T-helper 9 cell (primary cell): ENCODE measurements around the gene ST6GALNAC4.

ENCODE experiments used
- DNase-seq: peaks from one replicate; pipeline ENCODE4 v3.0.0-alpha.2; 2020

The ST6GALNAC4 gene

DNA sequence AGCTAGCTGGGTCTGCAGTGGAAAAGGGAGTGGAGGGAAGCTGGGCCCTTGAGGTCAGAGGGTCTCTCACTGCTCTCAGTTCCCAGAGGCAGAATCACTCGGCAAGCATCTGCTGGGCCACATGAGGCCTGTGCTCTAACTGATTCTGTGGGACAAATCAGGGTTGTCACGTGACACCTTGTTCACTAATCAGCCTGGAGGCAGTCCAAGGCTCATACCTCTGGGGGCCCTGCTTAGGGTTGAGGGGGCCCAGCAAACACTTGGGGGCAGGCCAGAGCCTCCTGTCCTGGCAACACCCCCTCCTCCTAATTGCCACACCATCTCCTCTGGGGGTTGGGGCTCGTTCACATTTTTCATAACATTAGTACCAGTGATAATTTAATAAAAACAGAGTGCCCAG, 29.9 kb upstream of the ST6GALNAC4 start:
- DNase-seq, result no peak

DNA sequence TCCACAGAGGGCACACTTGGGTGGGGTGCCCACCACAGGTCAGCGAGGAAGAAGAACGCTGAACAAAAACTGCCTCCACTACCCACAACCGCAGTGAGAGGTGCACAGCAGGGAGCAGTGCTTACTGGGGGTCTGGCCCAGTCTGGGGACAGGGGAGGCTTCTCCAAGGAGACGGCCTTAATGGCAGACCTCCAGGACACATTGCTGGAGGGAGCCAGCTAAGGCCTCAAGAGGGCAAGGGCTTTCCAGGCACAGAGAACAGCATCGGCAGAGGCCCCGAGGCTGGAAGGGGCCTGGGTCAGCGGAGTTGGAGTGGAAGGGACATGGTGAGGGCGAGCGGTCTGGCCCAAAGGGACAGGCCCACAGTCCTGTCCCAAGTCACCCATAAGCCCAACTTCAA, 29.1 kb upstream of the ST6GALNAC4 start:
- no peak for DNase-seq

DNA sequence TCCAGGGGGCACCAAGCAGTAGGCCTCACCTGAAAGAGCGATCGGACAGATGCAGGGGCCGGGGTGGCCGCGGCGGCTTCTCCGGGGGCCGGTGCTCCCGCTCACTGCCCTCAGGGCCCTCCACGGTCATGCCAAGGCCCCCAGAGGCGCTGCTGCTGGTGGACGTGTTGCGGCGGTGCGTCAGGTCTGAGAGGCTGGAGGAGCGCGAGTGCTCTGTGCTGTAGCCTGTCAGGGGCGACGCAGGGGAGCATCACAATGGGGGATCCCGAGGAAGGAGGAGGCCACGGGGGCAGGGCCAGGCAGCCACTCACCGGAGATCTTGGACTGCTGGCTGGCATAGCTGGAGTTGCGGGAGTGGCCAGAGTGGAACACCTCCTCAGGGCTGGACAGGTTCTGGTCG, 28.5 kb upstream of the ST6GALNAC4 start:
- DNase-seq, result no peak

DNA sequence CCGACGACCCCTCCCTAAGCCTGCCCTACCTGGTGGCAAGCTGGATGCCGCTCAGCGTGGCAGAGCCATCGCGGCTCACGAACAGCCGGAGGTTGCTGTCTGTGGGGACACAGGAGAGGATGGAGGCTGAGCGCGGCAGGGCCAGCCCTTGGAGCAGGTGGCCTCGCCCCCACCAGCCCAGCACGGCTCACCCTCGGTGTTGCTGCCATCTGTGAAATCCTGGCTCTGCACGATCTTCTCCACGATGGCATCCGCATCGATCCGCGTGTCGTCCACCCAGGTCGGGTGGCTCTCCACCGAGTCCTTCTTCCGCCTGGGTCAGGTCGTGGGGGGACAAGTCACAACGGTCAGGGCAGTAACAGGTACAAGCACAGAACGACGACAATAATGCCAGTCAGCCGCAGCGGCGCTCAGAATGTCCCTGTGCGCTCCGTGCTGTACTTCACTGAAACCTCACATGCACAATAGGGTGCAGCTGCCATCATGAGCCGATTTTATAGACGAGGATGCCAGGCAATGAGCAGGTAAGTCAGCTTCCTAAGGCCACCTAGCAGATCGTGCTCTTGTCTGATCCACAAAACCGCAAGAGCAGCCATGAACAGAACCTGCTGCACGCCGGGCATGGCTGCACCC, 27.9 kb upstream of the ST6GALNAC4 start:
- no peak for DNase-seq

DNA sequence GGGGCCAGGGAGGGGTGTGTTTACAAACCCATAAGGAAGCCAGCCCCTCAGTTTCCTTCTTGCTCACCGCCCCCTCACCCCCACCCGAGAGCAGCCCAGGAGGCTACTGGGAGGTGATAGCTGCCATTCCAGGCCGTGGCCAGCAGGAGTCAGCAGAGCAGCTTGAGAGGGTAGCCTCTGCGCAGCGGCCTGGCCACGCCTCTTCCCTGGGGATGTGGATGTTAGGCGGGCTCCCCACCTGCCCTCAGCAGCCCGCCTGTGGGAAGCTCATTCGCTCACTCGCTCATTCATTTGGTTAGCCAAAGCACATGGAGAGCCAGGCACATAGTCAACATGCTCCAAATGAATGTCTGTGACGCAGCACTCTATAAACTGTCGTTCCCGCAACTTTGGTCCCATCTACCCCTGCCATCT, 26.9 kb upstream of the ST6GALNAC4 start:
- peak; percentile 67 for DNase-seq

DNA sequence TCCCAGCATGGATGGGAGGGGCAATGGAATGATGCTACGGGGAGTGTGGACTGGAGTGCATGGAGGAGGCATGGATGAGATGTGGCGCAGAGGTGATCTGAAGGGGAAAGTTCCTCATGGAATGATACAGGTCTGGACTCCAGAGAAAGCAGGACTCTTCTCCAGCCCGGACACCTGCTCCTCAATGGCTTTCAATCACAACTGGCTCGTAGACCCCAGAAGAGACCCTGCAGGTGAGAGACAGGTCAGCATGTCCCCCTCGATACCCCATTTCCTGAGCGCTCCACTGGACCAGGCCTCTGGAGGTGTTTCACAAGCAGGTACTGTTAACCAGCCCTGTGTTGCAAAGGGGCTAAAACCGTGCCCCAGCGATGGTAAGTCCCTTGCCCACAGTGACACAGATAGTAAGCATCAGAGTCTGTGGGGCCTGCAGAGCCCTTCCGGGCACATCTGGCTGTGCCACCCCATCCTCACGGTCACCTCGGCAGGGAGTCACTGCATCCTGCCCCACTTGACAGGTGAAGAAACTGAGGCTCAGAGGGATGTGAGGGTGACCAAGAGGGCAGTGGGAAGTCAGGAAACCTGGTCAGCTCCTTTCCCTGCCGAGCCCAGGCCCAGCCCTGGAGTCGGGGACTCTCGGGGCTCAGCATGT, 26.3 kb upstream of the ST6GALNAC4 start:
- no peak for DNase-seq

DNA sequence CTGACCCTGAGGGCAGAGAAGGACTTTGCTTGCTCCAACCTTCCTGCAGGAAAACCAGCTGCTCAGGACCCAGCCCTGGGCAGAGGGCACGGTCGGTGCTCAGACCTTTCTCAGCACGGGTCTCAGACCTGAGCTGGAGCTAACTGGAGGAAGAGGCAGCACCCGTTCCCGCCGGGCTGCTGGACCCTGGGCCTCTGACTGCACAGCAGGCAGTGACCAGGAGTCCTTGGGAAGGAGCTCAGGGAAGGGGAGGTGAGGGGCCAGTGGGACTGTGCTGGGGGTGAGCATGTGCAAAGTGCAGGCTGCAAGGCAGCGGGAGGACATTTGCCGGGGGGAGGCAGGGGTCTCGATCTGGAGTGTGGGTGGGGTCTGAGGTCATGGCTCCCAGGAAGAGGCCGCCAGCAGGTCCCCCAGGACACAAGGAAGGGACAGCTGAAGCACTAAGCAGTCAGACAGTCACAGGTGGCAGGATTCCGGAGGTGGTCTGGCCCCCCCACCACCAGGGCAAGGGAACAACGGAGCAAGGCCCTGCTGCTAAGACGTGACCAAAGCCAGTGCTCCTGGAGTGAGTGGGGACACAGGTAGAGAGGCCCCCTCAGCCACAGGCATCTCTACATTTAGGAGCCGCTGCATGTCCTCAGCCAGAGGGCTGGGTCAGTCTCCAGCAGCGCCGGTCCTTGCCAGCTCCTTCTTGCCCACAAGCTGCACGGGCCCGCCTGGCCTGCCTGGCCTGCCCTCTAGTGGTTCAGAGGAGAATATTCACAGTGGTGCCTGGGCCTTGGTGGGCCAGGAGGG, 25.6 kb upstream of the ST6GALNAC4 start:
- no peak for DNase-seq

DNA sequence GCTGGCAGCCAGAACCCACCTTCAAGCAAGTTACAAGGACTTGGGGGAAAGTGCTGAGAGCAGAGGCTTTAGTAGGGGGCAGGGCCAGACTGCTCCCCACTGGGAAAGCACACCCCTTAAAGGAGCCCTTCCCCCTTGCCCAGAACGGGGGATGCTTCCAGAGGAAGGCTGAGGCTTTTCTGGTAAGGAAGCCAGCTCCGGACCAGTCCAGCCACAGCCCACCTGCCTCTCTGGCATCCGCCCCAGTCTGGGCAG, 25.0 kb upstream of the ST6GALNAC4 start:
- DNase-seq, result no peak

DNA sequence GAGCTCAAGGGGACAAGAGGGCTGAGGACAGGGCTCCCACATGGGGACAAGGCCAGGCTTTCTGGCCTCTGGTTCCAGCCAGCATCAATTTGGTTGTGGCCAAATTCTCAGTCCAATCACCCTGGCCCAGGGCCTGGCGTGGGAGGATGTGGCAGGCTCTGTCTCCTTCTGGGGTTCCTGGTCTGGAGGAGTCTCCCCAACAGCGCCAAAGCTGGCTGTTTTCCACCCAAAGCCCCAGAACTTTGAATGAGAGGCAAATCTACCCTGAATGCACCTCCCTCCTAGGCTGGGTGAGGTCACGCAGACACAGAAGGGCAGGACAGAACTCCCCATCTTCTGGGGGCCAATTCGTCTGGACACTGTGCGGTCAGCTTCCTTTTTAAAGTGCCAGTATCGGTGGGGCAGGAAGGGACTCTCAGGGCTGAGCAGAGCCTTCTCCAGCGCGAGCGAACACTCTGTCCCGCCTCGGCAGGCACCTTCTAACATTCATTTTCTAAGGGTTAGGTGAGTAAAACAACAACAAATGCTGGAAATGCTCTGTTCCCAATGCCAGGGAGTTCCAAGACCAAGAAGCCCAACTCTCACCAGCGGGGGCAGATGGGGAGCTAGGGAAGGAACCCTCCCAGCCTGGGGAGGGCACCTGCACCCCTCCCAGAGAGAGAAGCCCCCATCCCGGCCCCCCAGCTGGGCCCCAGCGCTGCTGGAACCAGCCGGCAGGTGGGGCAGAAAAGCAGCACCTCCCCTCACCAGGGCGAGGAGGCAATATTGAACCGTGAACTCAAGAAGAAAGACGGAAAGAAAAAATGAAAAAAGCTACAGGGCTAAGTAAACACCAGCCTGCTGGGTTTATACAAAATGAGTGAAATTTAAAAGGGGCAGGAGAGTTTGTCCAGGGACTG, 24.5 kb upstream of the ST6GALNAC4 start:
- DNase-seq, result no peak

DNA sequence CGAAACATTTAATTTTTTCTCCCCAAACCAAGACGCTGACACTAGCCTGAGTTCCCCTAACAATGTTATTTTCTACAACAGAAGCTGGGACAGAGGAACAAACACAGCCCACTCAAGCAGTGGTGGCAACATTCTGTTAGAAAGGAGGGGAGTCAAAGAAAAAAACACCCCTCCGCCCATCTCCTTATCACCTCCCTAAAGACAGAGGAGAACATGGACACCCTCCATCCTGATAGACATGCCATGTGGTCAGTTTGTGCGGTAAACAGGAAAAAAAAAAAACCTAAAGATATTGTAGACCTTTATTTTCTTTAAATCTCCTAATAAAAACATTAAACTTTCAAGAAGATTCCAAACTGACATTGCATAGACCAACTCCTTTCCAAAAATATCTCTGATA, 23.8 kb upstream of the ST6GALNAC4 start:
- DNase-seq, result no peak

DNA sequence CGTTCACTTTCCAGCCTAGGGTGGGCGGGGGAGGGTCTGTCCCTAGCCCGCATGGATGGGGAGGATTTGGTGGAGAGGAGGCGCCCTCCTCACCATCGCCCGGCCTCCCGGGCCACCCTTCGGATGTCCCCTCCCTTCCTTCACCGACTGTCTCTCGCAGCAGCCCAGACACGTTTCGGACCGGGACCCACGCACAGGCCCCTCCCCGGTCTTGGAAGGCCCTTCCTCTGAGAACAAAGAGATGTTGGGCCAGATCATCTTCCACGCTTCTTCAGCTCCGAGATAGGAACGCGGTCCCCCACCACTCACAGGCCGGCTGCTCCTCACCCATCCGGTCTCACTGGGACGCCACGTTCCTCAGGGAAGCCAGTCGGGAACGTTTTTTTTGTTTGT, 21.5 kb upstream of the ST6GALNAC4 start:
- no peak for DNase-seq

DNA sequence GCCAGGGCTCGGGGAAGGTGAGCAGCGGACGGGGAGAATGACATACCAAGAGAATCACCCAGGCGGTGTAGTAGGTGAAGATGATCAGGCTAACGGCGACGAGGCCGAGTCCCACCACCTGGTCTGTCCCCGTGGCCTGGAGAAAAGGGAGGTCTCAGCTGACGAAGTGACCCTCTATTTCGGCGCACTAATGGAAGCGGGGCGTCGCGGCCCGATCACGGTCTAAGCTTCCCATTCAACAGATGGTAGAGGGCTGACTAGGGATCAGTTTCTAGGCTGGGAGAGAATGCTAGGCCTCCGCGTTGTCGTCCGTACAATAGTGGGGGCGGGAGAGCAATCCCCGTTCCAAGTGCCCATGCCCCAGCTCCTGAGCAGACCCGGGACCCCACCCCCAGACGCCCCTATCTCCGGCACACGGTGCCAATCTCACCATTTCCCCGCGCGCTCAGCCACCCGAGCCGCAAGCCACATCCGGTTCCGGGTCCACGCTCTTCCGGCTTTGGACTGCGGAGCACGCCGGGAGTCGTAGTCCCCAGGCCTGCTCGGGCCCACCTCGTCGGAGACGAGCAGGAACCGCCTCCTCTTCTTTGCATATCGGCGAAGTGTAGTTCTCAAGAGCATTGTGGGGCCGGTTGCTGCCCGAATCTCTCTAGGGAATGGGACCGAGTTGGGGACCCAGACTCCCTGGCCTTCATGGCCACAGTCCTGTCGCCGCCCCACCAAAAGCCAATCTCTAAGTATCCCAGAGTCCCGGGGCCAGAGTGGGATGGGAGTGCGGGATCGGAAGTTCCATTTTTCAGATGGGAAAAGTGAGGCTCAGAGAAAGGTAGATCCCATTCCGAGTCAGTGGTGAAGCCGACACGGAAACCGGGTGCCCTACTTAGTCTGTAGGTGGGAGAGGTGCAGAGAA, 20.8 kb upstream of the ST6GALNAC4 start, which contains the start of gene DPM2:
DPM2 (minus strand) TSS at position 467 of the 910 bp plus-strand sequence; CDS start at position 433, 34 bp downstream.
- peak; percentile 82 for DNase-seq

DNA sequence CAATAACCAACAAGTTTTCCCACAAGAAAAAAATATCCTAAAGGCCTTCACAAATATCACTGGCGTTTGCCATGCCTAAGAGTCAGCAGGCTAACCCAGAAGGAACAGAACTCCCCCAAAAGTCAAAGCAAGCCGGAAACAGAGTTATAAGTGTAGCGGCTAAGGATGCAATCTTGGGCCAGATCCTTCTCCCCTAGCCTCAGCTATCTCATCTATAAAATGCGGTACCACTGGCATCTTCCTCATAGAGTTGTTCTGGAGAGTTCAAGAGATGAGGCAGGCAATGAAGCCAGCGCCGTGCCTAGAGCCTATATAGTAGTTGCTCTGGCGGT, 20.2 kb upstream of the ST6GALNAC4 start:
- DNase-seq, result no peak

DNA sequence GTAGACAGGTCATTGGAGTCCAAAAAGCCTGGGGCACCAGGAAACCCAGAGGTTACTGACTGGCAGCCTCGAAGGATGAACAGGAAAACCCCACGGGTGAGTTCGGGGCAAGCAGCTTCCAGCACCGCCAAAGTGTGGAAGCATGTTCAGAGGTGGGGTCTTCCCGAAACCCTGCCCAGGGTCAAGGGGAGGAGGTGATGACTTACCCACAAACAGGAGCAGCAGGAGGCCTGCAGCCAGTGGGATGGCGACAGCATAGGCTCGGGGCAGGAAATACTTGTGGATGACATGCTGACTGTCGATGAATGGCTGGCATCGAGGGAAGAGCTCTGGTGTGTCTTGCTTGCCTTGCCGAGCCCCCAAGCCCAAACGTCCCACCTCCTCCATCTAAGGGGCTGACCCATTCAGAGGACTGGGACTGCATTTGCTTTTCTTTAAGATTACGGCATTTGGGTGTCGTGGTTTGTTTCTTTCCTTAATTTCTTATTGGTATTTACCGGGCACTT, 19.6 kb upstream of the ST6GALNAC4 start:
- no peak for DNase-seq

DNA sequence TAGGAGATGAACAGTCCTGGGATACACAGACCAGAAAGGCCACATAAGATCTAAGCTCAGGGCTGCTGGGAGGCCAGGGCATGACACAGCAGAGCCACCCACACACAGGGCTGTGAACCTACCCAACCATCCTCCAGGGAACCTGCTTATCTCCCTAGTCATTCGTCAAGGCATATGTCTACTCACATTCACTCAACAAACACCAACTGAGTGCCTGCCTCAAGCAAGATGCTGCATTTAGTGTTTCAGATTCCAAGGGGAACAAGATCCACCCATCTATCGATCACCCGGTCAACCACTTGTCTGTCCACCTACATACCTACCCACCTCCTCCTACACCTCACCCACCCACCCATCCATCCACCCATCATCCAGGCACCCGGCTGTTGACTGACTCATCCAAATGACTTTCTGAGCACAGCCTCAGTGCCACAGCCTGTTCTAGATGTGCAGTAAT, 19.0 kb upstream of the ST6GALNAC4 start:
- DNase-seq, result no peak

DNA sequence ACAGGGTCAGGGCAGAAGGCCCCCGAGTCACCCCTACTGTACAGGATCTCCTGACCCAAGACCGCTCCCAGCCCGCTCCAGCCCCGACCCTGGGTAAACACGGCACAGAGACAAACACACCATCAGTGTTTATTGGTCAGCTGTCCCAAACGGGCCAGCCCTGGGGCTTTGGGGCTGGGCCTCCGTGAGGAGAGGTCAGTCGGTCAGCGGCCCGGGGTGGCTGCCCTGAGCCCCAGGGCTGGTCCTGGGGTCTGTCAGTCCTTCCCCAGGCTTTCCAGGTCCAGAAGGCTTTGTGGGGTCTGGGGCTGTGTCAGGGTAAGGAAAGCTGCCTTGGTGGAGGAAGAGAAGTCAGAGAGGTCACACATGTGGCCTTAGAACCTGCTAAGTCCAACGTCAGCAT, 18.1 kb upstream of the ST6GALNAC4 start:
- no peak for DNase-seq

DNA sequence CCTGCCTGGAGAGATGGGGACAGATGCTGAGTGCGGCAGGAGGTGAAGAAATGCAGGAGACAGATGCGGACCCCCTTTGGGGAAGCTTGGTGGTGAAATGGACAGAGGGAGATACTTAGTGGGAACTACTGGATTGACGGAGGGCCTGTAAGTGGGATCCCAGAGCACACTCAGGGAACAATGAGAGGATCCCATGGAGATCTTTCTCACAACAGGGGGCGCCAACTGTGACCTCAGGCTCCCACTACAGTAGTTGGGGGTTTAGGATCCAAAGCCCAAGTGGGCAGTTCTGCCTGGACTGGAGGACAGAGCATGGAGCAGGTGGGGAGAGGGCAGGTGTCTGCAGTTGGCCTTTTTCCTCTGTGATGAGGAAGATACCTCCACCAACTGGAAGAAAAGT, 17.4 kb upstream of the ST6GALNAC4 start:
- DNase-seq, result no peak

DNA sequence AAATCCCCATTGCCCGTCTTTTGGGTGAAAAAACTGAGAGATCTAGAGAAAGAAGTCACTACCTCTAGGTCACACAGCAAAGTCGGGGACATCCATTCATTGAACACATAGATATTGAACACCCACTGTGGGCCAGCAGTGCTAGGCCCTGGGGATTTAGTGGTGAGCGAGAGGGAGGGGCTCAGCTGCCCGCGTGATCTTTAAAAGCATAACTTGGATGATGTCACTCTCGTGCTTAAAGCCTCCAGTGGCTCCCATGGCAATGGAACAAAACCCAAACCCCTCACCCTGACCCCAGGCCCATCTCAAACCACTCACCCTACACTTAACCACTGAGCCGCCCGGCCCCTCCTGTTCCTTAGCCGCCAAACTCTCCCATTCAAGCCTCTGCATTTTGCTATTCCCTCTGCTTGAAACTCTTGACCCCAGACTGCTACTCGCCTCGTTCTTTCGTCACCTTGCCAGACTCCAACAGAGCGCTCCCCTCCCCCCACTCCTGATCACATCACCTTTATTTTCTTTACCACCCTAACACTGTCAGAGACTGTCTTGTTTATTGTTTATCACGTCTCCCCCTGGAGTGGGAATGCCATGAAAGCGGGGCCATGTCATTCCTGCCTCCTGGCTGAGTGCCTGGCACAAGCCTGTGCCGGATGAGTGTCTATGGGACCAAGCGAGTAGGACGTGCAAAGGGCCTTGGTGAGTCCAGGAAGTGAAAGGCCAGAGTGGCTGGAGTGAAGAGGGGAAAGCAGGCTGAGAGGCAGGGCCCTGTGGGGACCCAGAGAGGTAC, 14.4 kb upstream of the ST6GALNAC4 start:
- no peak for DNase-seq

DNA sequence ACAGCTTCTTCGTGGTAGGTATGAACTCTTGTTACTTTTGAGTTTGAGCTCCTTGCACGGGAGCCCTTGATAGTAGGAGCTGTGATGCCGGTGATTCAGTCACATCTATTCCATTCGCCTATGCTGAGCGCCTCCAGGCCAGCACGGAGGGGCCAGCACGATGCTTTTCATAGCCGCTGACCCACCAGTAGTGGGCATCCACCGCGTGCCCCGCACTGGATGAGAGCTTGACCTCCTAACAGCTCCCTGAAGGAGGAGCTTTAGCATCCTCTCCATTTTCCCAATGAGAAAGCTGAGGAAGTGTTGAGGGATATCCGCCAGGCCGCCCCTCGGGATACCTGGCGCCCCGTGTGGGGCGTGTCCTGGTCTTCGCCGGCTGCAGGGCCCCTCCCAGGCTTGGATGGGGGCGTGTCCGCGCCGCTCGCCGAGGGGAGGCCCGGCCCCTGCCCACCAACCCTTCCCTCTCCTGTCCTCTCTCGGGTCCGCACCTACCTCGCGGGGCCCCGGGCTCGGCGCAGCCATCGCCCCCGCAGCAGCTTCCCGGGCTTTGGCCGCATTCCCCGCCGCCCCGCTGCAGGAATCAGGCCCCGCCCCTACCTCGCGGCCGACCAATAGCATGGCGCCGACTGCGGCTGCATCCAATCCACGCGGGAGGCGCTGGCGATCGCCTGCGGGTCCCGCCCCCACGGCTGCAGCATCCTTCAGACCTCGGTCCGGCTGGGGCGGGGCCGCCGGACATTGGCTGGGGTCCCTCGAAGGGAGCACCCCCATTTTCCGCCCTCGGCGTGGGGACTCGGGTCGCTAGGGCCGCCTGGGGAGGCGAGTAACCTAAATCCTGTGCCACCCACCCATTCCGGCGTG, 13.6 kb upstream of the ST6GALNAC4 start, which contains the start of gene PIP5KL1:
PIP5KL1 (minus strand) TSS at position 547 of the 861 bp plus-strand sequence; CDS start at position 522, 25 bp downstream.
- peak; percentile 68 for DNase-seq

DNA sequence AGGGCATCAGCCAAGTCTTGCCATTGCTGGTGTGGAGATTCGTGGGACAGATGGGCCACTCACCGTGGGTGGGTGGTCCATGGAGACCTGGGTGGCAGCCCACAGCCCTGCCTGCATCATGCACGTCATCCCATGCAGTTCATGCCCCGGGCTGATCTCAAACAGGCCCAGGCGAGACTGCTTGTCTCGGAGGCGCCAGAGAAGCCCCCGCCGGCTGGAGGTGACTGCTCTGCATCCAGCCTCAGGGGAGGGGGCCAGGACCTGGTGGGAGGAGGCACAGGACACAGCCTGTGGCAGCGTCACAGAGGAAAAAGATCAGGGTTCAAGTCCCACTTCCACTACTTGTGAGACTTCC, 12.8 kb upstream of the ST6GALNAC4 start:
- no peak for DNase-seq
